Esophagus squamous epithelium (tissue), 4 donors: ENCODE data around the gene EPHA6.

Experiments used
- CTCF ChIP-seq, 6 experiments: fragments of 450-650 bp in 4 of 6; fragments of 200-600 bp in 2 of 6; sonication (generic) in 2 of 6; IDR thresholded peaks; one replicate each; pipeline ENCODE4 v1.5.1; 2016 to 2019; ENCODE audit warnings: antibody characterized with exemption in 6 of 6, mild to moderate bottlenecking in 4 of 6, moderate library complexity in 4 of 6
- POLR2A ChIP-seq, 4 donors: fragments of 450-650 bp; IDR thresholded peaks; one replicate each; pipeline ENCODE4 v1.6.1; 2017; ENCODE audit warnings: antibody characterized with exemption in 4 of 4, mild to moderate bottlenecking in 4 of 4, moderate library complexity in 3 of 4

GRCh38 chr3:97485206-97485605, 670.8 kb downstream of the EPHA6 start:
- TF ChIP-seq CTCF (IDR thresholded peaks at IDR 0.05) (no peak), POLR2A (IDR thresholded peaks at IDR 0.05) (no peak)
